LNCaP clone FGC (cell line): ENCODE results near the gene STC2.

Experiments used
- DNase-seq: peaks from one replicate; pipeline ENCODE4 v3.0.0-alpha.2; 2011; ENCODE audit warnings: low read depth
- H3K4me3 ChIP-seq: 2 replicates; pipeline ENCODE4 v1.5.1; 2011; ENCODE audit warnings: mild to moderate bottlenecking, low read depth, low read length, control low read depth
- CTCF ChIP-seq: IDR thresholded peaks from 2 replicates; pipeline ENCODE4 v1.5.1; 2012; ENCODE audit warnings: mild to moderate bottlenecking; ENCODE audit not compliant: control insufficient read depth, insufficient read depth; ENCODE audit errors: extremely low read depth

STC2 gene

GRCh38 chr5:173312821-173313220, 15.4 kb downstream of the STC2 start:
- no peak for TF ChIP-seq CTCF
- no peak for DNase-seq
- no peak overlapping the region for H3K4me3 ChIP-seq

GRCh38 chr5:173311818-173312585, 16.2 kb downstream of the STC2 start:
- H3K4me3 ChIP-seq: no peak overlapping the region
- no peak for TF ChIP-seq CTCF
- DNase-seq: no peak

- DNase-seq: no peak
- H3K4me3 ChIP-seq: no peak overlapping the region
- TF ChIP-seq CTCF: no peak
Measured at GRCh38 chr5:173310861-173311785, 17.1 kb downstream of the STC2 start.

GRCh38 chr5:173310218-173310769, 17.9 kb downstream of the STC2 start:
- H3K4me3 ChIP-seq: no peak overlapping the region
- TF ChIP-seq CTCF: no peak
- no peak for DNase-seq

GRCh38 chr5:173309731-173310130, 18.5 kb downstream of the STC2 start:
- no peak for DNase-seq
- TF ChIP-seq CTCF: no peak
- no peak overlapping the region for H3K4me3 ChIP-seq

GRCh38 chr5:173308226-173308625, 20.0 kb downstream of the STC2 start:
- no peak overlapping the region for H3K4me3 ChIP-seq
- no peak for DNase-seq
- no peak for TF ChIP-seq CTCF
